Measurements from ENCODE around the gene PTGFRN. TPM values are rescaled to one million over a fixed set of nuclear protein-coding genes. Genes with fewer than 3 reads are reported as not detected.

The PTGFRN gene
- total RNA-seq, 2 donors from 2014 or later: 37.1 to 70.7 TPM

GRCh38 chr1:116921301-116921885, 11.7 kb downstream of the PTGFRN start:
- H3K4me1 ChIP-seq (replicated peaks): no peaks in the 10 kb centered on the region
- H3K27ac ChIP-seq: no peak overlapping the region
- no peaks in the 10 kb centered on the region for H3K9me3 ChIP-seq
- no peaks in the 10 kb centered on the region for H3K27me3 ChIP-seq (replicated peaks; ENCODE audit: insufficient read depth)
- DNase-seq (ENCODE audit: low spot score): no peak
- WGBS: 86% methylated on average over 6 of the region's 6 CpGs
- TF ChIP-seq POLR2AphosphoS5 (IDR thresholded peaks at IDR 0.05) (no peak), POLR2A (IDR thresholded peaks at IDR 0.05) (no peak)
- TF ChIP-seq, protein P1, sequence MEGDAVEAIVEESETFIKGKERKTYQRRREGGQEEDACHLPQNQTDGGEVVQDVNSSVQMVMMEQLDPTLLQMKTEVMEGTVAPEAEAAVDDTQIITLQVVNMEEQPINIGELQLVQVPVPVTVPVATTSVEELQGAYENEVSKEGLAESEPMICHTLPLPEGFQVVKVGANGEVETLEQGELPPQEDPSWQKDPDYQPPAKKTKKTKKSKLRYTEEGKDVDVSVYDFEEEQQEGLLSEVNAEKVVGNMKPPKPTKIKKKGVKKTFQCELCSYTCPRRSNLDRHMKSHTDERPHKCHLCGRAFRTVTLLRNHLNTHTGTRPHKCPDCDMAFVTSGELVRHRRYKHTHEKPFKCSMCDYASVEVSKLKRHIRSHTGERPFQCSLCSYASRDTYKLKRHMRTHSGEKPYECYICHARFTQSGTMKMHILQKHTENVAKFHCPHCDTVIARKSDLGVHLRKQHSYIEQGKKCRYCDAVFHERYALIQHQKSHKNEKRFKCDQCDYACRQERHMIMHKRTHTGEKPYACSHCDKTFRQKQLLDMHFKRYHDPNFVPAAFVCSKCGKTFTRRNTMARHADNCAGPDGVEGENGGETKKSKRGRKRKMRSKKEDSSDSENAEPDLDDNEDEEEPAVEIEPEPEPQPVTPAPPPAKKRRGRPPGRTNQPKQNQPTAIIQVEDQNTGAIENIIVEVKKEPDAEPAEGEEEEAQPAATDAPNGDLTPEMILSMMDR (IDR thresholded peaks at IDR 0.05): no peak
- intact Hi-C loops (cut with DNase I): no loop called here
- H3K4me3 ChIP-seq: no peak overlapping the region
- H3K36me3 ChIP-seq: no peaks in the 10 kb centered on the region

DNA sequence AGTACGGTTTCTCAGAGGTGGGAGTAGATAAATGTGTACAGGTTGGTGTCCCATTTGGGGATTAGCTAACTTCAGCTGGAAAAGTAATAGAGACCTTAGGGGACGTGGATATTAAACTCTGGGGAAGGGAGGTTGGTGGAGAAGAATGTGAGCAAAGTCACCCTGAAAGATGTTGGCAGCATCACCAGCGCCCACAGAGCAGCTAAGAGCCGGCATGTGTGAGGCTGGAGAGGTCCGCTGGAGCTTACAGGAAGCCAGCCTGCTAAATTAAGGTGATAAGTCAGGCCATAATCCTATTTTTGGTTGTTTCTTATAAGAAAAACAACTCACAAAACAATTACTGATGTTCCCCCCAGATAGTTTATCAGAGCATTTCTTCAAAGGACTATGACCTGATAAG, 12.2 kb downstream of the PTGFRN start:
- TF ChIP-seq POLR2AphosphoS5 (IDR thresholded peaks at IDR 0.05) (no peak), POLR2A (IDR thresholded peaks at IDR 0.05) (no peak)
- TF ChIP-seq, protein P1 (IDR thresholded peaks at IDR 0.05): no peak
- intact Hi-C loops (cut with DNase I): no loop called here
- no peak overlapping the region for H3K4me3 ChIP-seq
- no peaks in the 10 kb centered on the region for H3K36me3 ChIP-seq
- WGBS: 89% methylated on average over 5 of the region's 5 CpGs
- no peak overlapping the region for H3K27ac ChIP-seq
- H3K9me3 ChIP-seq: no peaks in the 10 kb centered on the region
- H3K27me3 ChIP-seq (replicated peaks; ENCODE audit: insufficient read depth): no peaks in the 10 kb centered on the region
- no peaks in the 10 kb centered on the region for H3K4me1 ChIP-seq (replicated peaks)
- DNase-seq (ENCODE audit: low spot score): no peak

- Histone ChIP-seq H3K9me3 (no peaks in the 10 kb centered on the region), H3K4me3 (no peak overlapping the region), H3K4me1 (replicated peaks) (no peaks in the 10 kb centered on the region), H3K27ac (no peak overlapping the region), H3K27me3 (replicated peaks; ENCODE audit: insufficient read depth) (no peaks in the 10 kb centered on the region), H3K36me3 (no peaks in the 10 kb centered on the region)
- intact Hi-C loops (cut with DNase I): no loop called here
- WGBS: 77% methylated on average over 8 of the region's 8 CpGs
- no peak for DNase-seq (ENCODE audit: low spot score)
- no peak for TF ChIP-seq POLR2AphosphoS5 (IDR thresholded peaks at IDR 0.05)
- TF ChIP-seq POLR2A (IDR thresholded peaks at IDR 0.05): no peak
- TF ChIP-seq, protein P1 (IDR thresholded peaks at IDR 0.05): no peak
Observed at GRCh38 chr1:116923421-116923820, 13.7 kb downstream of the PTGFRN start.

DNA sequence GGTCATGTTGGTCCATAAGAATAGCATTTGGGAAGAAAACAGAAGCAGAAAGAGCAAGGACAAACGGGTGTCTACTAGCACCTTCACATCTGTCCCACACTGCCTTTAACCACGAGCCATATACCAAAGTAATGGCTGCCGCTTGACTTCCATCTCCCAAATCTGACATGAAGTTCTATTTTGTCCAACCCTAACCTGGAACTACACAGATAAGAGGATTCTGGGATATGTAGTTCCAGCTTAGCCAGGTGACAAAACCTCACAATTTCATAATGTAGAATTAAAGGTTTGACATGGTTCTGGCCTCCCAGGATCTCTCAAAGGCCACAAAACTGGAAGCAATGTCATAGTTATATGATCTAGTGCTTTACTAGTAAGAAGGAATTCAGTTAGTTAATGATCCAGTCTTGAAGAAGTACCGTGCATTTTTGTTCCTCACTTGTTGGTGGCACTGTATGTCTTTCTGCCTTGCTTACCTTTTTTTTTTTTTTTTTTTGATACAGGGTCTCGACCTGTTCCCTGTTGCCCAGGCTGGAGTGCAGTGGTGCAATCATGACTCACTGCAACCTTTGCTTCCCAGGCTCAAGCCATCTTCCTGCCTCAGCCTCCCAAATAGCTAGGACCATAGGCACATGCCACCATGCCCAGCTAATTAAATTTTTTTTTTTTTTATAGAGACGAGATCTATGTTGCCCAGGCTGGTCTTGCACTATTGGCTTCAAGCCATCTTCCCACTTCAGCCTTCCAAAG, 17.5 kb downstream of the PTGFRN start:
- Histone ChIP-seq H3K9me3 (no peaks in the 10 kb centered on the region), H3K4me1 (replicated peaks) (no peaks in the 10 kb centered on the region), H3K36me3 (no peaks in the 10 kb centered on the region), H3K27ac (no peak overlapping the region), H3K4me3 (no peak overlapping the region), H3K27me3 (replicated peaks; ENCODE audit: insufficient read depth) (no peaks in the 10 kb centered on the region)
- 85% methylated on average over 6 of the region's 6 CpGs for WGBS
- DNase-seq (ENCODE audit: low spot score): no peak
- TF ChIP-seq POLR2A (IDR thresholded peaks at IDR 0.05) (no peak), POLR2AphosphoS5 (IDR thresholded peaks at IDR 0.05) (no peak)
- TF ChIP-seq, protein P1 (IDR thresholded peaks at IDR 0.05): no peak
- intact Hi-C loops (cut with DNase I): no loop called here
